Measurements from ENCODE around the gene TP53TG5. TPM values are rescaled to one million over a fixed set of nuclear protein-coding genes. Genes with fewer than 3 reads are reported as not detected.

TP53TG5 gene
- total and polyA plus RNA-seq, 2 of the 8 experiments (the other 6 are each of a cell fraction or from before 2014, with no cell fraction given), result not detected

GRCh38 chr20:45362804-45363610 is 15.1 kb downstream of the TP53TG5 start, which contains the start of gene SYS1:
TSS of gene SYS1 (plus strand) at chr20:45363156. CDS start at chr20:45363532, 376 bp downstream.
- Histone ChIP-seq H4K8ac (ENCODE audit: extremely low read depth, insufficient read depth, low read length) (peak within 1 kb of the TSS; percentile 94), H3K79me2 (ENCODE audit: control insufficient read depth in 1 of 2, insufficient read depth in 2 of 2, low read length in 2 of 2) (peaks cover 0 to 13% of the 10 kb centered on the region in 2 experiments; a peak in 2 of 4 replicates), H4K5ac (ENCODE audit: insufficient read length, low read depth, low read length) (peak within 1 kb of the TSS; percentile 90), H2BK5ac (ENCODE audit: low read depth, low read length) (peak within 1 kb of the TSS; percentile 89), H3K14ac (ENCODE audit: insufficient read length) (no peak within 1 kb of the TSS), H3K56ac (replicated peaks; ENCODE audit: insufficient read length, low read depth, low read length) (peak within 1 kb of the TSS; percentile 66), H3K23me2 (ENCODE audit: low read depth, low read length) (peaks cover 7% of the 10 kb centered on the region), H3K4me3 (ENCODE audit: extremely low read depth in 1 of 4, insufficient read depth in 2 of 4, low read depth in 3 of 4, low read length in 4 of 4) (peak within 1 kb of the TSS; percentile 54 to 98 (median 80)), H2BK15ac (ENCODE audit: low read length) (no peak within 1 kb of the TSS), H3K27me3 (replicated peaks in 1 of 4; ENCODE audit: control insufficient read depth in 3 of 4, extremely low read depth in 1 of 4, insufficient read depth in 3 of 4, low read length in 3 of 4) (no peaks in the 10 kb centered on the region), H4K91ac (replicated peaks; ENCODE audit: insufficient read length, low read length) (peak within 1 kb of the TSS; percentile 92), H2BK120ac (replicated peaks; ENCODE audit: low read depth, low read length) (no peak within 1 kb of the TSS), H3K23ac (ENCODE audit: insufficient read length) (no peak within 1 kb of the TSS), H4K20me1 (replicated peaks in 1 of 2; ENCODE audit: control insufficient read depth in 1 of 2, insufficient read depth in 2 of 2, low read length in 2 of 2) (peaks cover 0 to 8% of the 10 kb centered on the region in 2 experiments), H3K9me3 (ENCODE audit: insufficient read depth in 2 of 2, low read depth in 1 of 2, low read length in 1 of 2) (no peaks in the 10 kb centered on the region), H2AK5ac (ENCODE audit: low read depth, low read length) (no peak within 1 kb of the TSS), H2BK20ac (ENCODE audit: low read length) (no peak within 1 kb of the TSS), H3K79me1 (ENCODE audit: low read depth, low read length) (peaks cover 6% of the 10 kb centered on the region; the same call in 1 of the 2 replicates), H3K9ac (replicated peaks in 1 of 4; ENCODE audit: extremely low read depth in 1 of 4, low read depth in 3 of 4, low read length in 3 of 4) (peak within 1 kb of the TSS in 3 of 4 experiments; percentile 51 to 87 (median 77); a peak in 5 of 7 replicates), H3K27ac (ENCODE audit: low read depth, low read length) (peak within 1 kb of the TSS; percentile 72), H3K4me2 (ENCODE audit: insufficient read depth in 1 of 2, low read depth in 2 of 2, low read length in 2 of 2) (peak within 1 kb of the TSS; percentile 63 to 78), H2AFZ (ENCODE audit: low read length) (peak within 1 kb of the TSS; percentile 98), H3K4me1 (replicated peaks in 1 of 4; ENCODE audit: control insufficient read depth in 3 of 4, insufficient read depth in 4 of 4, low read length in 3 of 4) (peaks cover 3 to 12% (median 6%) of the 10 kb centered on the region in 4 experiments; a peak in 6 of 7 replicates), H2BK12ac (ENCODE audit: low read depth, low read length) (no peak within 1 kb of the TSS; the same call in 1 of the 2 replicates), H3K36me3 (ENCODE audit: control insufficient read depth in 2 of 4, insufficient read depth in 4 of 4, low read length in 3 of 4) (peaks cover 3 to 9% (median 6%) of the 10 kb centered on the region in 4 experiments; a peak in 6 of 8 replicates), H3K4ac (replicated peaks; ENCODE audit: insufficient read length, low read depth, low read length) (peak within 1 kb of the TSS; percentile 65), H3K18ac (ENCODE audit: extremely low read depth, low read length) (peak within 1 kb of the TSS; percentile 80)
- ChIA-PET CTCF (ENCODE audit: partially characterized antibody) (interaction anchor here (0.6 to 6.8 kb wide), 34 partner anchors 12 to 424 kb away, joined by 3 to 85 read pairs (median 4); partner anchors contain the start of genes DBNDD2, PIGT, SDC4 and TP53TG5), POLR2A (ENCODE audit: partially characterized antibody) (interaction anchor here (0.6 to 13.2 kb wide), 15 partner anchors 10 to 114 kb away, joined by 3 to 113 read pairs (median 3); partner anchors contain the start of gene SDC4)
- peak; percentile 97 to 99 for DNase-seq (ENCODE audit: low read depth in 1 of 2, low spot score in 2 of 2)
- peak; percentile 32 for FAIRE-seq
- WGBS, 2 experiments (ENCODE audit: extremely low coverage in 1 of 2, insufficient coverage in 1 of 2, insufficient read length in 1 of 2, insufficient replicate concordance in 2 of 2, low coverage in 1 of 2, low lambda C conversion rate in 2 of 2, missing lambda C conversion rate in 1 of 2), result 3% methylated on average over 55 of the region's 55 CpGs; no CpG with 5 or more reads in 1 of the 2 experiments
- TF ChIP-seq RNF2 (IDR thresholded peaks at IDR 0.05; ENCODE audit: borderline replicate concordance, low read depth, low read length, missing control alignments, poor library complexity, severe bottlenecking), result no peak

Data from H1 (cell line).